ENCODE results near the gene FLYWCH2.

DNA sequence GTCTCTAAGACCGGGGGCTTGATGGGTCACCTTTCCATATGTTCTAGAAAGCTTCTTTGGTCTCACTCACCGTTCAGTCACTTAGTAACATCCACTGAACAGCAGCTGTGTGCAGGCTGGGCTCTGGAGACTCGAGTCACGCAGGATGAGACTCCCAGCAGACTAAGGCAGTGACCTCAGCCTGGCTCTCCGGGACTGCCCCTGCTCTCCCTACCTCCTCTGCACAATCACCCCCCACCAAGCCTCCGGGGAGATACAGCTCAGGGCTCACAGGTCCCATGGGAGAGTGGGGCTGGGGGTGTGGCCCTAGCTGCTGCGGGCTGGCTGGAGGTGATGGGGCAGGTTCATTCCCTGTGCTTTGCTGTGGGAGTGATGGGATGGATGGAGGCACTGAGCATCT, 14.1 kb downstream of the FLYWCH2 start:
- TF ChIP-seq EZH2phosphoT487 (IDR thresholded peaks at IDR 0.05; ENCODE audit: unreplicated experiment) (no peak), REST (IDR thresholded peaks at IDR 0.05; ENCODE audit: unreplicated experiment) (no peak), JUNB (IDR thresholded peaks at IDR 0.05; ENCODE audit: unreplicated experiment) (no peak), POLR2AphosphoS5 (IDR thresholded peaks at IDR 0.05; ENCODE audit: low read depth) (no peak), ZNF114 (CRISPR knock-in tag; IDR thresholded peaks at IDR 0.05) (no peak), STAT1 (IDR thresholded peaks at IDR 0.05; ENCODE audit: unreplicated experiment) (no peak), EZH2 (IDR thresholded peaks at IDR 0.05; ENCODE audit: low read depth, unreplicated experiment) (no peak), CREB1 (CRISPR knock-in tag; IDR thresholded peaks at IDR 0.05; ENCODE audit: low read depth) (no peak)
- TF ChIP-seq, protein P1, sequence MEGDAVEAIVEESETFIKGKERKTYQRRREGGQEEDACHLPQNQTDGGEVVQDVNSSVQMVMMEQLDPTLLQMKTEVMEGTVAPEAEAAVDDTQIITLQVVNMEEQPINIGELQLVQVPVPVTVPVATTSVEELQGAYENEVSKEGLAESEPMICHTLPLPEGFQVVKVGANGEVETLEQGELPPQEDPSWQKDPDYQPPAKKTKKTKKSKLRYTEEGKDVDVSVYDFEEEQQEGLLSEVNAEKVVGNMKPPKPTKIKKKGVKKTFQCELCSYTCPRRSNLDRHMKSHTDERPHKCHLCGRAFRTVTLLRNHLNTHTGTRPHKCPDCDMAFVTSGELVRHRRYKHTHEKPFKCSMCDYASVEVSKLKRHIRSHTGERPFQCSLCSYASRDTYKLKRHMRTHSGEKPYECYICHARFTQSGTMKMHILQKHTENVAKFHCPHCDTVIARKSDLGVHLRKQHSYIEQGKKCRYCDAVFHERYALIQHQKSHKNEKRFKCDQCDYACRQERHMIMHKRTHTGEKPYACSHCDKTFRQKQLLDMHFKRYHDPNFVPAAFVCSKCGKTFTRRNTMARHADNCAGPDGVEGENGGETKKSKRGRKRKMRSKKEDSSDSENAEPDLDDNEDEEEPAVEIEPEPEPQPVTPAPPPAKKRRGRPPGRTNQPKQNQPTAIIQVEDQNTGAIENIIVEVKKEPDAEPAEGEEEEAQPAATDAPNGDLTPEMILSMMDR (conservative IDR thresholded peaks at IDR 0.05; ENCODE audit: low read depth in 2 of 2), result no peak
- TF ChIP-seq, protein P2, sequence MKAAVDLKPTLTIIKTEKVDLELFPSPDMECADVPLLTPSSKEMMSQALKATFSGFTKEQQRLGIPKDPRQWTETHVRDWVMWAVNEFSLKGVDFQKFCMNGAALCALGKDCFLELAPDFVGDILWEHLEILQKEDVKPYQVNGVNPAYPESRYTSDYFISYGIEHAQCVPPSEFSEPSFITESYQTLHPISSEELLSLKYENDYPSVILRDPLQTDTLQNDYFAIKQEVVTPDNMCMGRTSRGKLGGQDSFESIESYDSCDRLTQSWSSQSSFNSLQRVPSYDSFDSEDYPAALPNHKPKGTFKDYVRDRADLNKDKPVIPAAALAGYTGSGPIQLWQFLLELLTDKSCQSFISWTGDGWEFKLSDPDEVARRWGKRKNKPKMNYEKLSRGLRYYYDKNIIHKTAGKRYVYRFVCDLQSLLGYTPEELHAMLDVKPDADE (IDR thresholded peaks at IDR 0.05), result no peak
